Gastroesophageal sphincter (tissue), 4 donors: ENCODE data around the gene ZBTB7C. TPM values are rescaled to one million over a fixed set of nuclear protein-coding genes. Genes with fewer than 3 reads are reported as not detected.

Experiments used
- ATAC-seq: fragments of 150-250 bp; one replicate; pipeline ENCODE4 v1.9.1; 2016; ENCODE audit warnings: mild to moderate bottlenecking, moderate library complexity
- H3K27ac ChIP-seq, 4 donors: fragments of 200-600 bp; sonication (generic) in 3 of 4; 1 replicate in 3 of 4; 2 replicates in 1 of 4; pipeline ENCODE4 v1.5.1; 2016 to 2019
- H3K27me3 ChIP-seq: fragments of 200-600 bp; sonication (generic); one replicate; pipeline ENCODE4 v1.5.1; 2019
- H3K36me3 ChIP-seq, 2 donors: fragments of 200-600 bp; sonication (generic); one replicate each; pipeline ENCODE4 v1.5.1; 2019; ENCODE audit warnings: control low read depth in 1 of 2
- H3K4me1 ChIP-seq, 3 donors: fragments of 200-600 bp; sonication (generic); 1 replicate in 2 of 3; 2 replicates in 1 of 3; pipeline ENCODE4 v1.5.1; 2016 to 2019; ENCODE audit warnings: control low read depth in 2 of 3
- H3K4me3 ChIP-seq, 2 donors: fragments of 200-600 bp; sonication (generic); one replicate each; pipeline ENCODE4 v1.5.1; 2019; ENCODE audit warnings: mild to moderate bottlenecking in 1 of 2, moderate library complexity in 1 of 2
- H3K9me3 ChIP-seq, 3 donors: fragments of 200-600 bp; sonication (generic); one replicate each; pipeline ENCODE4 v1.5.1; 2017 to 2019; ENCODE audit warnings: control low read depth in 2 of 3
- EP300 ChIP-seq: sonication (generic); formaldehyde crosslinking; IDR thresholded peaks from one replicate; pipeline ENCODE4 v1.6.1; 2017; ENCODE audit warnings: antibody characterized with exemption, mild to moderate bottlenecking
- POLR2A ChIP-seq, 2 donors: fragments of 450-650 bp; IDR thresholded peaks; one replicate each; pipeline ENCODE4 v1.6.1; 2017; ENCODE audit warnings: antibody characterized with exemption in 2 of 2, mild to moderate bottlenecking in 2 of 2, moderate library complexity in 1 of 2
- POLR2AphosphoS5 ChIP-seq: sonication (generic); formaldehyde crosslinking; IDR thresholded peaks from one replicate; pipeline ENCODE4 v1.6.1; 2017; ENCODE audit warnings: antibody characterized with exemption
- WGBS, 2 donors: methylation state at CpG; one replicate each; pipeline ENCODE4 v1.1.5; 2018; ENCODE audit warnings: low coverage in 1 of 2; 5-methylcytosine and 5-hydroxymethylcytosine counted together
- total RNA-seq, 4 donors: library from RNA; depleted of rRNA; stranded (reverse); fragments of >200 nt; gene quantifications; one replicate each; pipeline ENCODE4 v1.1.0, GENCODE V29; 2016
- TF ChIP-seq, protein P1 (sequence below), 4 experiments: fragments of 200-600 bp in 2 of 4; fragments of 450-650 bp in 2 of 4; sonication (generic) in 1 of 4; IDR thresholded peaks; one replicate each; pipeline ENCODE4 v1.5.1; 2017 to 2019; ENCODE audit warnings: antibody characterized with exemption in 4 of 4, mild to moderate bottlenecking in 2 of 4, moderate library complexity in 2 of 4

The ZBTB7C gene
- total RNA-seq, 4 donors from 2014 or later: 7.8 to 15.4 (median 11.8) TPM

GRCh38 chr18:48203961-48204666 is 205.1 kb downstream of the ZBTB7C start:
- 94 to 96% methylated on average over 4 to 5 of the region's 6 CpGs for WGBS, 2 donors
- no peak for ATAC-seq
- no peaks in the 10 kb centered on the region for H3K27me3 ChIP-seq
- H3K4me3 ChIP-seq: no peak overlapping the region
- no peaks in the 10 kb centered on the region for H3K36me3 ChIP-seq
- no peaks in the 10 kb centered on the region for H3K9me3 ChIP-seq
- H3K27ac ChIP-seq: no peak overlapping the region
- TF ChIP-seq POLR2AphosphoS5 (no peak), POLR2A (IDR thresholded peaks at IDR 0.05) (no peak)
- TF ChIP-seq, protein P1, sequence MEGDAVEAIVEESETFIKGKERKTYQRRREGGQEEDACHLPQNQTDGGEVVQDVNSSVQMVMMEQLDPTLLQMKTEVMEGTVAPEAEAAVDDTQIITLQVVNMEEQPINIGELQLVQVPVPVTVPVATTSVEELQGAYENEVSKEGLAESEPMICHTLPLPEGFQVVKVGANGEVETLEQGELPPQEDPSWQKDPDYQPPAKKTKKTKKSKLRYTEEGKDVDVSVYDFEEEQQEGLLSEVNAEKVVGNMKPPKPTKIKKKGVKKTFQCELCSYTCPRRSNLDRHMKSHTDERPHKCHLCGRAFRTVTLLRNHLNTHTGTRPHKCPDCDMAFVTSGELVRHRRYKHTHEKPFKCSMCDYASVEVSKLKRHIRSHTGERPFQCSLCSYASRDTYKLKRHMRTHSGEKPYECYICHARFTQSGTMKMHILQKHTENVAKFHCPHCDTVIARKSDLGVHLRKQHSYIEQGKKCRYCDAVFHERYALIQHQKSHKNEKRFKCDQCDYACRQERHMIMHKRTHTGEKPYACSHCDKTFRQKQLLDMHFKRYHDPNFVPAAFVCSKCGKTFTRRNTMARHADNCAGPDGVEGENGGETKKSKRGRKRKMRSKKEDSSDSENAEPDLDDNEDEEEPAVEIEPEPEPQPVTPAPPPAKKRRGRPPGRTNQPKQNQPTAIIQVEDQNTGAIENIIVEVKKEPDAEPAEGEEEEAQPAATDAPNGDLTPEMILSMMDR (IDR thresholded peaks at IDR 0.05): no peak
- H3K4me1 ChIP-seq: no peaks in the 10 kb centered on the region

GRCh38 chr18:48203288-48203945 is 205.8 kb downstream of the ZBTB7C start:
- no peaks in the 10 kb centered on the region for H3K9me3 ChIP-seq
- no peak for ATAC-seq
- WGBS, 2 donors: 89 to 94% methylated on average over 3 to 4 of the region's 4 CpGs
- H3K36me3 ChIP-seq: no peaks in the 10 kb centered on the region
- no peak overlapping the region for H3K4me3 ChIP-seq
- H3K27ac ChIP-seq: no peak overlapping the region
- H3K4me1 ChIP-seq: no peaks in the 10 kb centered on the region
- H3K27me3 ChIP-seq: no peaks in the 10 kb centered on the region
- no peak for TF ChIP-seq POLR2A (IDR thresholded peaks at IDR 0.05)
- TF ChIP-seq, protein P1 (IDR thresholded peaks at IDR 0.05): no peak
- TF ChIP-seq EP300: no peak
- TF ChIP-seq POLR2AphosphoS5: no peak

- WGBS, 2 donors: 93 to 100% methylated on average over 3 of the region's 15 CpGs
- Histone ChIP-seq H3K4me1 (no peaks in the 10 kb centered on the region), H3K9me3 (no peaks in the 10 kb centered on the region), H3K27me3 (no peaks in the 10 kb centered on the region), H3K36me3 (no peaks in the 10 kb centered on the region), H3K27ac (no peak overlapping the region), H3K4me3 (no peak overlapping the region)
- ATAC-seq: no peak
- TF ChIP-seq POLR2AphosphoS5 (no peak), EP300 (no peak), POLR2A (IDR thresholded peaks at IDR 0.05) (no peak)
- TF ChIP-seq, protein P1 (IDR thresholded peaks at IDR 0.05): no peak
These were observed 206.6 kb downstream of the ZBTB7C start for GRCh38 chr18:48202350-48203260.

GRCh38 chr18:48202006-48202348 is 207.2 kb downstream of the ZBTB7C start:
- no peak overlapping the region for H3K4me3 ChIP-seq
- ATAC-seq: no peak
- H3K27me3 ChIP-seq: no peaks in the 10 kb centered on the region
- TF ChIP-seq POLR2AphosphoS5 (no peak), EP300 (no peak), POLR2A (IDR thresholded peaks at IDR 0.05) (no peak)
- TF ChIP-seq, protein P1 (IDR thresholded peaks at IDR 0.05): no peak
- no peaks in the 10 kb centered on the region for H3K36me3 ChIP-seq
- 90 to 96% methylated on average over 3 to 6 of the region's 9 CpGs for WGBS, 2 donors
- H3K4me1 ChIP-seq: no peaks in the 10 kb centered on the region
- no peaks in the 10 kb centered on the region for H3K9me3 ChIP-seq
- no peak overlapping the region for H3K27ac ChIP-seq
